ENCODE data around the gene TEKT2.

TEKT2 gene, protein sequence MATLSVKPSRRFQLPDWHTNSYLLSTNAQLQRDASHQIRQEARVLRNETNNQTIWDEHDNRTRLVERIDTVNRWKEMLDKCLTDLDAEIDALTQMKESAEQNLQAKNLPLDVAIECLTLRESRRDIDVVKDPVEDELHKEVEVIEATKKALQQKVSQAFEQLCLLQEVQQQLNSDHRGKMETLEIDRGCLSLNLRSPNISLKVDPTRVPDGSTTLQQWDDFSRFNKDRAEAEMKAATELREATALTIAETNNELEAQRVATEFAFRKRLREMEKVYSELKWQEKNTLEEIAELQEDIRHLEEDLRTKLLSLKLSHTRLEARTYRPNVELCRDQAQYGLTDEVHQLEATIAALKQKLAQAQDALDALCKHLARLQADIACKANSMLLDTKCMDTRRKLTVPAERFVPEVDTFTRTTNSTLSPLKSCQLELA
- total RNA-seq: 0.09 to 0.12 reads per million in 2 experiments

DNA sequence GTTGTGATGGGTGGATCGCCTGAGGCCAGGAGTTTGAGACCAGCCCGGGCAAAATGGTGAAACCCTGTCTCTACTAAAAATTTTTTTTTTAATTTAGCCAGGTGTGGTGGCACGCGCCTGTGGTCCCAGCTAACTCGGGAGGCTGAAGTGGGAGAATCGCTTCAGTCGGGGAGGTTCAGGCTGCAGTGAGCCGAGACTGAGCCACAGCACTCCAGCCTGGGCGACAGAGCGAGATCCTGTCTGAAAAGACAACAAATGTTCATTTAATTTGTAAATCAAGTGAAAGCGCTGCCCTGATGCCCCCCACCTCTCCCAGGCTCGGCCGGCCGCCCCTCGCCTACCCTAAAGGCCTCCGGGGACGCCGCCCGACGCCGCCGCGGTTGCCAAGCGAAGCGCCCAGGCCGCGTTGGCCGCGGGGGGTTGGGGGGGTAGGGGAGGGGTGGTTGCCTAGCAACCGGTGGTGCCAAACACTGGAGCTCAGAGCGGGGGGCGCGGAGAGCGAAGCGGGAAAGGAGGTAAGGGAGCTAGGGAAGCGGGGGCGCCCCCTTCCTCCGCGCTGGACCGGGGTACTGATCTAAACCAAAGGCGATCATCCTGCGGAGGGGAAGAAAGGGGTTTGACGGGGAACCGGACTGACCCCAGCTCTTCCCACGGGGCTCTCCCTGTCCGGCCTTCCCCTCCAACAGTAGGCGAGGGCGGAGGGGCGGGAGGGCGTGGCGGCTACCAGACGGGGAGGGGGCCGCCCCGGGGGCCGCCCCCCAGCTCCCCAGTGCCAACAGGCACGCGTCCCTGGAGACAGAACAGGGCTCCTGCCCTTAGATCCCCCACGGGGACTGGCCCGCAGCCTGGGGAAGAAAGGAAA lies at the start of gene TEKT2:
TEKT2 (plus strand) TSS at position 460 of the 862 bp plus-strand sequence. CDS start 828 bp downstream, outside the sequence.
- DNase-seq (ENCODE audit: low read depth): no peak

DNA sequence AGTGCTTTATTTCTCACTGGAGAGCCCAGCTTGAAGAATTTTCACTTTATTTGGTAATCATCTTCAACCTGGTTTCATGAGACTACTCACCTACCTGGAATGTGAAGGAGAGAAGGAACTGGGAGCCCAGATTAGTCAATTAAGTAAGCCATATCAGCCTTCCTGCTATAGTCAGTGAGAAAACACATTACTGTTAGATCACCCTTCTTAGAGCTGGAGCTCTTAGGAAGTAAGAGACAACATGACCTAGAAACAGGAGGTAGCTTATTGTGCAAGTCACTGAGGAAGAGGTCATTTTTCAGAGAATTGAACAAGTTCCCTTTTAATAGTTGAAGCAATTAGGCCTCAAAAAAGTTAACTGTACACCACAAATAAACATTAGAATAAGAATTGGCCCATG lies 49.2 kb upstream of the TEKT2 start:
- no peak for DNase-seq (ENCODE audit: low read depth)

DNA sequence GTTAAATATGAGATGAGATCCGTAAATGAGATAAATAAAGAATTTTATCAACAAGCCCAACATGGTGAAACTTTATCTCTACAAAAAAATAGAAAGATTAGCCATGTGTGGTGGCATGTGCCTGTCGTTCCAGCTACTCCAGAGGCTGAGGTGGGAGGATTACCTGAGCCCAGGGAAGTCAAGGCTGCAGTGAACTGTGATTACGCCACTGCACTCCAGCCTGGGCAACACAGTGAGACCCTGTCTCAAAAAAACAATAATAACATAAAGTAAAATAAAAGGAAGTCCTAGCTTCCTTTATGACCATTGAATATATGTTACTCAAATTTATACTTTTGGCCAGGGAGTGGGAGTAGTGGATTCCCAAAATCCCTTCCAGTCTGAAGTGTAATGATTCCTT lies 48.7 kb upstream of the TEKT2 start:
- no peak for DNase-seq (ENCODE audit: low read depth)

DNA sequence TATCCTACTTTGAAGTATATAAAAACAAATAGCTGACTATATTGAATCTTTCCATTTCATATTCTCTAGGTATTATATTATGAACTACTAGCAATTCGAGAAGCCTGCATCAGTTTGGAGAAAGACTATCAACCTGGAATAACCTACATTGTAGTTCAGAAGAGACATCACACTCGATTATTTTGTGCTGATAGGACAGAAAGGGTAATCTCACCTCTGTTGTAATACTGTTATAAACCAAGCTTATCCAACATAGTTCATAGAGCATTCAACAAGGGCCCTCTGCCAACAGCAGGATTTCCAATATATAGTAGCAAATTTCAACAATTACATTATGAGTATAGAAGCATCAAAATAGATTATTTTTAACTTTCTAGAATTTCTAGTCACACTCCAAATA lies 43.7 kb upstream of the TEKT2 start:
- DNase-seq (ENCODE audit: low read depth): no peak

DNA sequence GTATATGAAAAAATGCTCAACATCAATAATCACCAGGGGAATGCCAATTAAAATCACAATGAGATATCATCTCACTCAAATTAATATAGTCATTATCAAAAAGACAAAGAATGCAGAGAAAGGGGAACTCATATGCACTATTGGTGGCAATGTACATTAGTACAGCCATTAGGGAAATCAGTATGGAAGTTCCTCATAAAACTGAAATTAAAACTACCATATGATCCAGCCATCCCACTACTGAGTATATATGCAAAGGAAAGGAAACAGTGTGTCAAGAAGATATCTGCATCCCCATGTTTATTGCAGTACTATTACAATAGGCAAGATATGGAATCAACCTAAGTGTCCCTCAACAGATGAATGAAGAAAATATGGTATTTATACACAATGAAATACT lies 32.1 kb upstream of the TEKT2 start:
- no peak for DNase-seq (ENCODE audit: low read depth)

DNA sequence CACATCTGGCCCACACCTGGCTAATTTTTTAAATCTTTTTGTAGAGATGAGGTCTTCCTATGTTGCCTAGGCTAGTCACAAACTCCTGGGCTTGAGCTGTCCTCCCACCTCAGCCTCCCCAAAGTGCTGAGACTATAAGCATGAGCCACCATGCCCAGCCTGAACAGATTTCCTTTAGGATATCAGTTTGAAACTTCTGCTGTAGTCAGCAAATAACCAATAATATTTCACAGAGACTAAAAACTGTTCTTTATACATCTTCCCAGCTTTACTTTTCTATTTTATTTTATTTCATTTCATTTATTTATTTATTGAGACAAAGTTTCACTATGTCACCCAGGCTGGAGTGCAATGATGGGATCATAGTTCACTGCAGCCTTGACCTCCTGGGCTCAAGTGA lies 29.9 kb upstream of the TEKT2 start:
- DNase-seq (ENCODE audit: low read depth): no peak

DNA sequence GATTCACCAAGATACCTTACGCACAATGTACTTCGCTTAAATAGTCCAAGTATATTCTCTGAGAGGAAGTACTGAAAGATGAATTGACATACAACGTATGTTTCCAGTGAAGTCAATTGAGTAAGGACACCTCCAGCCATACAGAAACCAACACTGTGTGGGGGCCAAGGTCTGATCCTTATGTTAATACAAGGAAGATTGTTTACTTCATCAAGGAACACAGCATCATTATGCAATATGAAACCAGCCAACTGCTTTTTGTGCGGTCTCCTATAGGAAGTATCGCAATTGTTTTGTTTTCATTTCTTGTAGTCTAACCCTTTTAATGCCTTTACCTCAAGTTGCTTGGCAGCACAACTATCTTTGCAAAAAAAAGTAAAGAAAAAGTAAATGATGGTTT lies 28.2 kb upstream of the TEKT2 start:
- DNase-seq (ENCODE audit: low read depth): no peak

DNA sequence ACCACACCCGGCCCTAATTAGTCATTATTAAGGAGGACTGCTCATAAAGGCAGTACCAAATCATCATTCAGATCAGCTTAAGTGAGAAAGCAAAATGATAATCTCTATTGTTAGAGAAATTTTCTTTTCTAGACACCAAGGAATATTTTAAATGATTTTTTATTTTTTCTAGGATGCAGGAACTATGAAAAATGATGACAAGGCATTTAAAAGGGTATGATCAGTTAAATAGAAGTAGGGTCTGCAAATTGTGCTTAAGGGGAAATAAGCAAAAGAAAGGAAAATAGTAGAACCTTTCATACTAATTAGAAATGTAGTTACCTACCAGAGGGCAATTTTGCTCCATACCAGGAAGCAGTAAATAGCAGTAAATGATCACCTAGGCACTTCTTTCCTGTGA lies 21.6 kb upstream of the TEKT2 start:
- DNase-seq (ENCODE audit: low read depth): no peak

DNA sequence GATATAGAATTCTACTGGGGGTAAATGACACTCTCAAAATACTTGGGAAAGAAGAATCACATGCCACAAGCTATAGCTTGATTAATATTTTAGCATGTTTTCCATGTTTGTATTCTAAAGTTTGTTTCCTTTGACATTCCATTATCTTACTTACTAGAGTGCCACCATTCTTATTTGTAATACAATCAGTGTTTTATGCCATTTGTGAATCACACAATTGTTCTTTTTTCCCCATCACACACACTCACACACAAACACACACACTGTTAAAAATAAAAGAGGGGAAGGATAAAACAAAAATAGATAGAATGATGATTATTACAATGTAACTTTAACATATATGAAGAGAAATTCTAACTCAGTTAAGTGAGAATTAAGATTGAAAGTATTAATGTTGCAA lies 16.0 kb upstream of the TEKT2 start:
- no peak for DNase-seq (ENCODE audit: low read depth)

DNA sequence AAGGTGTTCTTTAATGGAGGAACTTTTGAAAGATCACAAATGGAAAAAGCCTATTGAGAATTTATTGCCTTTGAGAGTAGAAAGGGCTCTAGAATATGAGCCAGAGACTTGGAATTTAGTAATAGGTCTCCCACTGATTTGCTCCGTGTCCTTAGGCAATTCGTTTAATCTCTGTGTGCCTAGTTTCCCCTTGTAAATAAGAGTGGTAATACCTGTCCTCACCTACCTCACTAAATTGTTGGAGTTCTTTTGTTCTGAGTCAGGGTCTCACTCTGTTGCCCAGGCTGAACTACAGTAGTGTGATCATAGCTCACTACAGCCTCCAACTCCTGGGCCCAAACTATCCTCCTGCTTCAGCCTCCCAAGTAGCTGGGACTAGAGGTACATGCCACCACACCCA lies 15.0 kb upstream of the TEKT2 start:
- no peak for DNase-seq (ENCODE audit: low read depth)

DNA sequence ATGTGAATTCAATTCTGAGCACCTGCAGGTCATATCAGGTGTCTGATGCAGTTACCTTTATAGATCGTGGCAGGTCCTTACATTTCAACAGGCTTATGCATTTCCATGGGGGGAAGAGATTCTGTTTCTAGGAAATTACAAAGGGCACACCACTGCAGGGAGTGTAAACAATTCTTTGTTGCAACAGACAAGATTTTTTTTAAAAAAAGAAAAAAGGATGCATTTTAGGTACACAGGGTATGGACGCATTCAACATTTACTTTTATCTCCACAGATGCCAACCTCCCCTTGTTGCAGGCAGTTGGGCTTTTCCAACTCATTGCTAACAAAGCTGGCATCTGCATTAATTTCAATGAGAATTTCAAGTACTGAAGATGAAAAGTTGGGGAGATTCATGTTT lies 13.5 kb upstream of the TEKT2 start:
- DNase-seq (ENCODE audit: low read depth): no peak

DNA sequence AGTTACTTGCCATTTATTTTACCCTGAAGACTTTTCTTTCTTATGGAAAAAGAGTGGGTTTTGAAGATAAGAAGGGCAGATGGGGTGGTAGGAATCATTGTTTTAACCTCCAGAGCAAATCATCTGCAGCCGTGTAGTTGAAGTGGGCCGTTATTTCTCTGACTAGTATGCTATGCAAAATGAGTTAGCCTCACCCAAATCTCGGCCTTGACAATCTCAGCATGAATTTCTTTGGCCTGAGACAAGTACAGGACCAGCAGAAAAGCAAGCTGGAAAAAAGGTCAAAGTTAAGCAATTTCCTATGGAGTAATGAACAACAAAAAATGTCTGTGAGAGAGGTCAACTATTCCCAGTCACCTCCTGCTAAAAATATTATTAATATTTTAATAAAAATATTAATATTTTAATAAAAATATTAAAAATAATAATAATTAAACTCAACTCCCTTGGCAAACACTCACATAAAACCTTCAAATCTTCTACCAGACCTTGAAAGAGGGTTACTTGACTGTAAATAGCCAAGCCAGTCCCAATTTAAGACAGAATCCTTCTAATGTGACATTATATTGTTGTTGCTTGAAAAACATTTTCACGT lies 6.8 kb upstream of the TEKT2 start:
- DNase-seq (ENCODE audit: low read depth): no peak

DNA sequence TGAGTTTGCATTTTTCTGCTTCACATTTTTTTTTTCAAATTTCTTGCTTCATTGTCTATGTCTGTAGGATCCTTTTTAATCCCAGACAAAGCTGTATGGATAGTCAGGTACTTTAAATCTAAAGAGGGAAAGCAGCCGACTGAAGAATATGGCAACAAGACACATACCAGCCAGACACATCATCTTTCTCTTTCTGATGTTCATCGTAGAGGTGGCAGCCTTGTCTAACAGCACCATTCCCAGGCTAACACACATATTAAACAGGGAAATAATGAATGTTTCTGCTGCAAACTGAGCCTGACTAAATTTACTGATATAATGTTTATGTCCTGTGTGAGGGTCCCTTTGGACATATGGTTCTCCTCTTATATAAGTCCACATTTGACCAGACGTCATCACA lies 3.7 kb upstream of the TEKT2 start:
- no peak for DNase-seq (ENCODE audit: low read depth)

DNA sequence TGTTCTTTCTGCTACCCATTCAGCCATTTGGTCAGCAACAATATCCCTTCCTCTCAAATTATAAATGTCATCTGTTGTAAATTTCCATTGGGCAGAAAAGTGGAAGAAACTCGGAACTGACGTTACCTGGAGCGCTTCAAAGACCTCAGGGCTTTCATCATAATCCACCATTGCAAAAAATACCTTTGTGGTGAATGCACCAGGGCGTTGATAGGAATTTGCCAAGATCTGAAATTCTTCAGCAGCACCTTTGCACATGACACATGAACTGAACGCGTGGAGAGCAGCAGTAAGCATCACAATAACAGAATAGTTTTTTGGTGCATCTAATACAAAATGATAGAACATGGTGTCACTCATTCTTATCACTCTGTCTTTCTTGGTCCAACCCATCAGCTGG lies 3.1 kb upstream of the TEKT2 start:
- no peak for DNase-seq (ENCODE audit: low read depth)

DNA sequence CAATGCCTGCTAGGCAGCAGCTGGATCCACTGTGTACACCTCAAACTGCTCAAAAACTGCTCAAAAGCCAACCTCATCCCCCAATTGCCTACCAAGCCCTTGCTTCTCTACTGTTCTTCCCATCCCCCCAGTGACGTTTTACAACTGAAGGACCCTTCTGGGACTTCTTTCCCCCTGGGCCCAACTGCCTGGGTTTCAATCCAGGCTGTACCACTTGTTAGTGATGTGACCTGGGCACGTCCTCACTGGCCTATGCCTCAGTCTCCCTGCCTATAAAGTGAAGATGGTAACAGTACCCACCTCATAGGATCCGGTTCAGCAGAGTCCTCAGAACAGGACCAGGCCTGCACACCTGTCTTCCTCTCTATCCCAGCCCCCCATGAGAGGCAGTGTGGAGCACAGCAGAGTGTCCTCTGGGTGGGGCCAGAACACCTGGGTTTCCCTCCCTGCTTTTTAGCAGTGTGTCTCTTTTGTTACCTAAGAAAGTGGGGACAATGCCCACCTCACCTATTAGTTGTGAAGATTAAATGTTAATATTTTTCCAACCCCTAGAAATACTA lies 1.9 kb upstream of the TEKT2 start:
- DNase-seq (ENCODE audit: low read depth): no peak

DNA sequence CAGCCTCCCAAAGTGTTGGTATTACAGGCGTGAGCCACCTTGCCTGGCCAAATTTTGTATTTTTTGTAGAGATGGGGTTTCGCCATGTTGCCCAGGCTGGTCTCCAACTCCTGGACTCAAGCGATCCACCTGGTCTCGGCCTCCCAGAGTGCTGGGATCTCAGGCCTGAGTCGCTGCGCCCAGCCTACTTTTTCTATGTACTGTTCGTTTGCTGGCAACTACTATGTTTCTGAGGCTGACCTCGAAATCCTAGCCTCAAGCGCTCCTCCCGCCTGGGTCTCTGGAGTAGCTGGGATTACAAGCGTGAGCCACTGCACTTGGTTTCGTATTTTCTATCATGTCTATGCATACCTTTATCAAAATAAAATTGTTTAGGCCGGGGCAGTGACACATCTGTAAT lies 675 bp upstream of the TEKT2 start:
- no peak for DNase-seq (ENCODE audit: low read depth)

DNA sequence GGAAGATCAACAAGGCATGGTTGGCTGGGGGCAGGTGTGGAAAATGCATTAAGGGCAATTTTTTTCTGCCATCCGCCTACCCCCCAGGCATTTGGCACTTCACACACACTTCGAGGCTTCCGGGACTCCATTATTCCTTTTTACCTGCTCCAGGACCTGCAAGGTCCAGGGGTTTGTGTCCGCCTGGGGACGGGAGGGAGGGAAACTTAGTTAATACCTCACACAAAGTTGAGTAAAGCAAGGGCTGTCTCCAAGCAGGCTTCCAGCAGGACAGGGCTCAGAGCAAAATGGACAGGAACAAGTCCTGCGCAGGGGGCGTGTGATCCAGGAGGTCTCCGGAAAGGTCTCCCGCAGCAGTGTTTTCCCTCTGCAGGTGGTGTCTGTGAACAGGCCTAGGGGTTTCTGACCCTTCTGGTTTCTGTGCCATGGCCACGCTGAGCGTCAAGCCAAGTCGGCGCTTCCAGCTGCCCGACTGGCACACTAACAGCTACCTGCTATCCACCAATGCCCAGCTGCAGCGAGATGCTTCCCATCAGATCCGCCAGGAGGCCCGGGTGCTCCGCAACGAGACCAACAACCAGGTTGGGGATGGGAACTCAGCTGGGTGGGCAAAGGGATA lies 712 bp downstream of the TEKT2 start:
- no peak for DNase-seq (ENCODE audit: low read depth)

DNA sequence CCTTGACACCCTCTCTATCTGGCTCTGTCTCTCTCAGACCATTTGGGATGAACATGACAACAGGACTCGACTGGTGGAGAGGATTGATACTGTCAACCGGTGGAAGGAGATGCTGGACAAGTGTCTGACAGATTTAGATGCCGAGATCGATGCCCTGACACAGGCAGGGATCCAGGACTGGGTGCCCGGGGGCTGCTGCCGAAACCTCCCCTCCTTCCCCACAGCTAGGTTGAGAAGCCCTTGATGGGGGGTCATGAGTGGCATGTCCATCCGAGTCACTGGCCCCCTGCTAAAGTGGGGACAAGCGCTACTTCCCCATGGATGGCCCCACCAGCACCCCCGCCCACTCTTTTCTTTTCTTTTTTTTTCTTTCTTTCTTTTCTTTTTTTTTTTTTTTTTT lies 1.2 kb downstream of the TEKT2 start:
- DNase-seq (ENCODE audit: low read depth): no peak

DNA sequence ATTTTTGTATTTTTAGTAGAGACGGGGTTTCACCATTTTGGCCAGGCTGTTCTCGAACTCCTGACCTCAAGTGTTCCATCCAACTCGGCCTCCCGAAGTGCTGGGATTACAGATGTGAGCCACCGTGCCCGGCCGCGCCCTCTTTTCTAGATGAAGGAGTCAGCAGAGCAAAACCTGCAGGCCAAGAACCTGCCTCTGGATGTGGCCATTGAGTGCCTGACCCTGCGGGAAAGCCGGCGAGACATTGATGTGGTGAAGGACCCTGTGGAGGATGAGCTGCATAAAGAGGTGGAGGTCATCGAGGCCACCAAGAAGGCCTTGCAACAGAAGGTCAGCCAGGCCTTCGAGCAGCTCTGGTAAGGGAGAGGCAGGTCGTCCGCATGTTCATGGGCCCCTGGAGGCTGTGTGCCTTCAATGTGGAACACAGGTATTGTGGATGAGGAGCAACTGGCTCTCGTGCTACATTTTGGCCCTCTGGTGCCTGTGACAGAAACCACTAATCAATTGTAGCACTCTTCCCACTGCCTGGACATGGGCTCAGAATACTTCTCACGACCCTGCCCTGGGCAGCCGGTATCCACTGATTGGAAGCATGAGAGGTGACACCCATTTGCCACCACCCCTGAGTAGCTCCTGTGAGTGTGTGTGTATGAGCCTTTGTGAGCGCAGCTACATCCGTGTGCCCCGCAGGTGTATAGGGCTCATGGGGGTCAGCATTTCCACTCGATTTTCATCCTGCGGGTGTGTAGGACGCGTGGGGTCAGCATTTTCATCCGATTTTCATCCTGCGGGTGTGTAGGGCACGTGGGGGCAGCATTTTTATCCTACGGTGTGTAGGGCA lies 2.0 kb downstream of the TEKT2 start:
- DNase-seq (ENCODE audit: low read depth): no peak

DNA sequence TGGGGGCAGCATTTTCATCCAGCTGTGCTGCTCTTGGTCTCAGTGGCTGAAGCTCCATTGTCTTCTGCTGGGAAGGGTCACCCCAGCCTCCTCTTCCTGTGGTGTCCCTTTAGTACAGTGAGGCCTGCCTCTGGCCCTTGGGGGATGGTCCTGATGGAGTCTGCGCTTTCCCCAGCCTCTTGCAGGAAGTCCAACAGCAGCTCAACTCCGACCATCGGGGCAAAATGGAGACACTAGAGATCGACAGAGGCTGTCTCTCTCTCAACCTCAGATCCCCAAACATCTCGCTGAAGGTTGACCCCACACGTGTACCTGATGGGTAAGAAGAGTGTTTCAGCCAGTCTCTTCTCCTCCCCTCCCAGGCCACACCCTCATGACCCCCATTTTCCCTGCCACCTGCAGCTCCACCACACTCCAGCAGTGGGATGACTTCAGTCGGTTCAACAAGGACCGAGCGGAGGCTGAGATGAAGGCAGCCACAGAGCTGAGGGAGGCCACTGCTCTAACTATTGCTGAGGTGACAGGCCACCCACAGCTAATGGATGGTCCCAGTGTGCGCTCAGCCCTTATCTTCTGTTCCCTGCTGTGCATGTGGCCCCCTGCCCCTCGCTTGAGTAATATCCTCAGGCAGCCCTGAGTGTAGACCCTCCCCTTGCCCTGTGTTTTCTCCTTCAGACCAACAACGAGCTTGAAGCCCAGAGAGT lies 2.8 kb downstream of the TEKT2 start:
- DNase-seq (ENCODE audit: low read depth): no peak
